ENCODE measurements around the gene GTPBP4.

Gene GTPBP4

DNA sequence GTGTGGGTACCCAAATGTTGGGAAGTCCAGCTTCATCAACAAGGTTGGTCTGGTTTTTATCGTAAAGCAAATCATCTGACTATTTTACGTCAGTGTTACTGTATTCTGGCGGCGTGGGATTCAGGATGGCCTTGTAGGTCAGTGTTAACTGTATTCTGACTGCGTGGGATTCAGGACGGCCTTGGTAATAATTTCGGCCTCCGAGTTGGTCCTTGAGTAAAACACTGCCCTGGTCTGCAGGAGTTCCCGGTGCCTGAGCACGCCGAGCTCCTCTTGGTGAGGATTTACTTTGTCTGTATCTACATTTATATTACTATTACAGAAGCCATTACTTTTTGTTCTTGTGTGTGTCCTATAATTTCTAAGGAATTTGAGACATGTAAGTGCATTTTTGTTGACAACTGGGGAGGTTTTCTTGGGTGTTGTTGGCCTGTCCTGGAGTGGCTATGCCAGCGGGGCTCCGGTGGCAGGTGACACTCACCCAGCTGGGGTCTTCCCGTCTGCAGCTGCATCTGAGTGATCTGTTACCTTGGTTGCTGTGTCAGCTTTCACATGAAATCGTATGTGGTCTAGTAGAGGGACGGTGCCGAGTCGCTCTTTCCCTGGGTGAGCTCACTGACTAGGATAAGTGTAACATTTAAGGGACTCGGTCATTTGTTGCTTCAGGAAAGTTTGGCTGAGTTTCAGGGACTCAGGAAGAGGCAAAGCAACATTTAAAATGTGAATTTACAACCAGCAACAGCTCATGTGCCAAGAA lies 9.2 kb downstream of the GTPBP4 start:
- H3K4me3 ChIP-seq (ENCODE audit: severe bottlenecking): no peak overlapping the region
- no peak for ATAC-seq (ENCODE audit: low read depth)
- H3K27me3 ChIP-seq (ENCODE audit: insufficient read depth, poor library complexity, severe bottlenecking): no peaks in the 10 kb centered on the region
- DNase-seq (ENCODE audit: low spot score): no peak
- H3K4me1 ChIP-seq (ENCODE audit: insufficient read depth, poor library complexity, severe bottlenecking): no peaks in the 10 kb centered on the region
- H3K36me3 ChIP-seq (ENCODE audit: low read depth): peaks cover 97% of the 10 kb centered on the region
- no peaks in the 10 kb centered on the region for H3K9me3 ChIP-seq (ENCODE audit: severe bottlenecking)
- TF ChIP-seq, protein P1, sequence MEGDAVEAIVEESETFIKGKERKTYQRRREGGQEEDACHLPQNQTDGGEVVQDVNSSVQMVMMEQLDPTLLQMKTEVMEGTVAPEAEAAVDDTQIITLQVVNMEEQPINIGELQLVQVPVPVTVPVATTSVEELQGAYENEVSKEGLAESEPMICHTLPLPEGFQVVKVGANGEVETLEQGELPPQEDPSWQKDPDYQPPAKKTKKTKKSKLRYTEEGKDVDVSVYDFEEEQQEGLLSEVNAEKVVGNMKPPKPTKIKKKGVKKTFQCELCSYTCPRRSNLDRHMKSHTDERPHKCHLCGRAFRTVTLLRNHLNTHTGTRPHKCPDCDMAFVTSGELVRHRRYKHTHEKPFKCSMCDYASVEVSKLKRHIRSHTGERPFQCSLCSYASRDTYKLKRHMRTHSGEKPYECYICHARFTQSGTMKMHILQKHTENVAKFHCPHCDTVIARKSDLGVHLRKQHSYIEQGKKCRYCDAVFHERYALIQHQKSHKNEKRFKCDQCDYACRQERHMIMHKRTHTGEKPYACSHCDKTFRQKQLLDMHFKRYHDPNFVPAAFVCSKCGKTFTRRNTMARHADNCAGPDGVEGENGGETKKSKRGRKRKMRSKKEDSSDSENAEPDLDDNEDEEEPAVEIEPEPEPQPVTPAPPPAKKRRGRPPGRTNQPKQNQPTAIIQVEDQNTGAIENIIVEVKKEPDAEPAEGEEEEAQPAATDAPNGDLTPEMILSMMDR (IDR thresholded peaks at IDR 0.05; ENCODE audit: poor library complexity, severe bottlenecking): no peak
- H3K27ac ChIP-seq (ENCODE audit: poor library complexity, severe bottlenecking): no peak overlapping the region

DNA sequence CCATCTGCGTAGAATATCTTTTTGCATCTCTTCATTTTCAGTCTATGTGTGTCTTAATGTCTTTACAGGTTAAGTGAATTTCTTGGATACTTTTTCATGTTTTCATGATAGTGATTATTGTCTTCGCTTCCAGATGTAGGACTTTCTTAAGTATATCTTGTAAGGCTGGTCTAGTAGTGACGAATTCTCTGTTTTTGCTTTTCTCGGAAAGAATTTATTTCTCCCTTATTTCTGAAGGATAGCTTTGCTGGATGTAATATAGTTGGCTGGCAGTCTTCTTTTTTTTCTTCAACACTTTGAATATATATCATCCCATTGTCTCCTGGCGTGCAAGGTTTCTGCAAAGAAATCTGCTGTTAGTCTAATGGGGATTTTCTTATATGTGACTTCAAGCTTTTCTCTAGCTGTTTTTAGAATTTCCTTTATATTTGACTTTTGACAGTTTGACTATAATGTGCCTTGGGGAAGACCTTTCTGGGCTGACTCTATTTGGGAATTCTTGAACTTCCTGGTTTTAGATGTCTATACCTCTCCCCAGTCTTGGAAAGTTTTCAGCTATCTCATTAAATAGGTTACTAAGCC lies 14.3 kb downstream of the GTPBP4 start:
- Histone ChIP-seq H3K36me3 (ENCODE audit: low read depth) (peaks cover 94% of the 10 kb centered on the region), H3K27me3 (ENCODE audit: insufficient read depth, poor library complexity, severe bottlenecking) (no peaks in the 10 kb centered on the region), H3K4me3 (ENCODE audit: severe bottlenecking) (no peak overlapping the region), H3K9me3 (ENCODE audit: severe bottlenecking) (no peaks in the 10 kb centered on the region), H3K27ac (ENCODE audit: poor library complexity, severe bottlenecking) (no peak overlapping the region), H3K4me1 (ENCODE audit: insufficient read depth, poor library complexity, severe bottlenecking) (no peaks in the 10 kb centered on the region)
- TF ChIP-seq, protein P1 (IDR thresholded peaks at IDR 0.05; ENCODE audit: poor library complexity, severe bottlenecking): no peak
- DNase-seq (ENCODE audit: low spot score) (no peak), ATAC-seq (ENCODE audit: low read depth) (no peak)

DNA sequence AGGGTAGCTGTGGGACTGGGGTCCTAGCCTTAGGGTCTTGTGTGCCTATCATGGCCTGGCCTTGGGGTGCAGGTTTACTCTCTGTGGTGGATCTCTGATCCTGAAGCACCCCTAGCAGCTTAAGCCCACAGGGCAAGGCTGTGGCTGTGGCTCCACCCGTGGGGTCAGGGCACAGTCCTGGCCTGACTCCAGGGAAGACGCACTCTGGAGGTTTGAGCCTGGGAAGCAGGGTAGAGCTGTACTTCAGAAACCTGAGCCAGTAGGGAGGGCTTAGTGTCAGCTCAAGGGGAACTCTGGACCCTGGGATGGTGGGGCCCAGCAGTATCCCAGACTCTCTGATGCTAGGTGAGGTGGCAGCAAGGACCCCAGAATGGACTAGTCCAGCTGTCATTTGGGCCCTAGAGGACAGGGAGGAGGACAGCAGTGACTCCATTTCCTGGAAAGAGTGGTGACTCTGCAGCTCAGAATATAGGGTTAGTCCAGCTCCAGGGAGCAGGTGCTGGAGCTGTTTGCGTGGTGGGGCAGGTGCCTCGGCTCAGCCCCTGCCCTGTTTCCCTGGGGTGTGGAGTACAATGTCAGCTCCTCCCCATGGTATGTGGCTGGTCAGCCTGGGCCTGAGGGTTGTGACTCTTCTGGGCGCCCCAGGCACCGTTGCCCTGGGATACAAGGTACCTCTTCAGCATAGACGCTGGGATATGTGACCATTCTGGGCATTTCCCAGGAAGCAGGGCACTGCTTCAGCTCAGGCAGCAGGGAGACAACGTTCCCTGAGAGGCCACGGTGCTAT lies 15.8 kb downstream of the GTPBP4 start:
- no peak overlapping the region for H3K27ac ChIP-seq (ENCODE audit: poor library complexity, severe bottlenecking)
- no peaks in the 10 kb centered on the region for H3K27me3 ChIP-seq (ENCODE audit: insufficient read depth, poor library complexity, severe bottlenecking)
- H3K9me3 ChIP-seq (ENCODE audit: severe bottlenecking): no peaks in the 10 kb centered on the region
- ATAC-seq (ENCODE audit: low read depth): no peak
- H3K4me1 ChIP-seq (ENCODE audit: insufficient read depth, poor library complexity, severe bottlenecking): no peaks in the 10 kb centered on the region
- no peak overlapping the region for H3K4me3 ChIP-seq (ENCODE audit: severe bottlenecking)
- H3K36me3 ChIP-seq (ENCODE audit: low read depth): peaks cover 94% of the 10 kb centered on the region
- DNase-seq (ENCODE audit: low spot score): no peak
- TF ChIP-seq, protein P1 (IDR thresholded peaks at IDR 0.05; ENCODE audit: poor library complexity, severe bottlenecking): no peak

DNA sequence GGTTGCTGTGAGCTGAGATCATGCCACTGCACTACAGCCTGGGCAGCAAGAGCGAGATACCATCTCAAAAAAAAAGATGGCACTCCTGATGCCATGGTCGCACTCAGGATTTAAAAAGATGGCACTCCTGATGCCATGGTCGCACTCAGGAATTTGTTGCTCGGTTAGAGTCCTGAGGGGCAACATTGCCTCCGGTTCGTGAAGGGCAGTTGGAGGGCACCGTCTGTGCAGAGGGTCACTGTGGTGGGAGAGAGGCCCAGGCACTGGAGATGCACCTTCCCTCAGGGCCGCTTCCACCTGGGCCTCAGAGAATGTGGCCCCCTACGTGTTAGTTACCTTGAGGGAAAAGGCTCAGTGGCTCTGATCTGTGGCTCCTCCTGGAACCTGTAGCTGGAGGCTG lies 18.3 kb downstream of the GTPBP4 start:
- TF ChIP-seq, protein P1 (IDR thresholded peaks at IDR 0.05; ENCODE audit: poor library complexity, severe bottlenecking): no peak
- H3K4me3 ChIP-seq (ENCODE audit: severe bottlenecking): no peak overlapping the region
- no peaks in the 10 kb centered on the region for H3K27me3 ChIP-seq (ENCODE audit: insufficient read depth, poor library complexity, severe bottlenecking)
- DNase-seq (ENCODE audit: low spot score) (no peak), ATAC-seq (ENCODE audit: low read depth) (no peak)
- no peaks in the 10 kb centered on the region for H3K9me3 ChIP-seq (ENCODE audit: severe bottlenecking)
- no peak overlapping the region for H3K27ac ChIP-seq (ENCODE audit: poor library complexity, severe bottlenecking)
- no peaks in the 10 kb centered on the region for H3K4me1 ChIP-seq (ENCODE audit: insufficient read depth, poor library complexity, severe bottlenecking)
- H3K36me3 ChIP-seq (ENCODE audit: low read depth): peaks cover 87% of the 10 kb centered on the region

Measured in RWPE2 (cell line).